ENCODE measurements around the gene BCAM. TPM values are rescaled to one million over a fixed set of nuclear protein-coding genes. Genes with fewer than 3 reads are reported as not detected.

Gene BCAM
- total and polyA plus RNA-seq, 9 donors = 81.6 to 235 (median 205) TPM

DNA sequence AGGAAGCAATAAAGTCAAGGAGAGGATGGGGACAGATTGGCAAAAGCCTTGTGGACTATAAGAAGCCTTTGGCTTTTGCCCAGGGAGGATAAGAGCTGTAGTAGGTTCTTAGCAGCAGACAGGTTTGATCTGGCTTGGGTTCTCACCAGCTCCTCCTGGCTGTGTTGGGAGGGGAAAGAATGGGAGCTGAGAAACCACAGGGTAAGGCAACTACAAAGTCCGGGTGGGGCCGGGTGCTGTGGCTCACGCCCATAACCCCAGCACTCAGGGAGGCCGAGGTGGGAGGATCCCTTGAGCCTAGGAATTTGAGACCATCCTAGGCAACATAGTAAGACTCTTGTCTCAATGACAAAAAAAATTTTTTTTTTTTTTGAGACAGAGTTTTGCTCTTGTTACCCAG, 57.8 kb downstream of the BCAM start:
- H3K4me3 ChIP-seq (ENCODE audit: low read length) = no peak overlapping the region
- H3K4me1 ChIP-seq (ENCODE audit: control insufficient read depth, insufficient read depth, low read length) = peaks cover 8% of the 10 kb centered on the region
- H3K27ac ChIP-seq (ENCODE audit: low read length) = no peak overlapping the region
- 100% methylated on average over 1 of the region's 4 CpGs for WGBS (ENCODE audit: insufficient coverage)
- no peak for DNase-seq
- no peaks in the 10 kb centered on the region for H3K9me3 ChIP-seq (replicated peaks; ENCODE audit: control insufficient read depth, low read depth, low read length)
- no peaks in the 10 kb centered on the region for H3K27me3 ChIP-seq (ENCODE audit: control insufficient read depth, insufficient read depth, low read length)
- H3K36me3 ChIP-seq (ENCODE audit: control insufficient read depth, insufficient read depth, low read length) = peaks cover 28% of the 10 kb centered on the region

- 84% methylated on average over 12 of the region's 12 CpGs for WGBS (ENCODE audit: insufficient coverage)
- no peak overlapping the region for H3K4me3 ChIP-seq (ENCODE audit: low read length)
- H3K27ac ChIP-seq (ENCODE audit: low read length) = no peak overlapping the region
- H3K9me3 ChIP-seq (replicated peaks; ENCODE audit: control insufficient read depth, low read depth, low read length) = no peaks in the 10 kb centered on the region
- no peaks in the 10 kb centered on the region for H3K27me3 ChIP-seq (ENCODE audit: control insufficient read depth, insufficient read depth, low read length)
- DNase-seq = no peak
- H3K36me3 ChIP-seq (ENCODE audit: control insufficient read depth, insufficient read depth, low read length) = peaks cover 38% of the 10 kb centered on the region
- H3K4me1 ChIP-seq (ENCODE audit: control insufficient read depth, insufficient read depth, low read length) = peaks cover 8% of the 10 kb centered on the region
These were observed 58.7 kb downstream of the BCAM start for GRCh38 chr19:44867578-44867977.

- DNase-seq = no peak
- 39% methylated on average over 8 of the region's 13 CpGs for WGBS (ENCODE audit: insufficient coverage)
- peaks cover 59% of the 10 kb centered on the region for H3K36me3 ChIP-seq (ENCODE audit: control insufficient read depth, insufficient read depth, low read length)
- H3K9me3 ChIP-seq (replicated peaks; ENCODE audit: control insufficient read depth, low read depth, low read length) = no peaks in the 10 kb centered on the region
- H3K4me3 ChIP-seq (ENCODE audit: low read length) = no peak overlapping the region
- no peaks in the 10 kb centered on the region for H3K27me3 ChIP-seq (ENCODE audit: control insufficient read depth, insufficient read depth, low read length)
- H3K27ac ChIP-seq (ENCODE audit: low read length) = peak overlapping the region; percentile 71
- H3K4me1 ChIP-seq (ENCODE audit: control insufficient read depth, insufficient read depth, low read length) = peaks cover 11% of the 10 kb centered on the region
These were observed 61.0 kb downstream of the BCAM start for GRCh38 chr19:44869733-44870470.

Other genes with a start within 250 kb of the BCAM start
- gene IGSF23, start 195.5 kb upstream of the BCAM start, total RNA-seq = not detected
- gene IGSF23, start 195.5 kb upstream of the BCAM start, polyA plus RNA-seq (ENCODE audit: insufficient read depth in 1 of 8, insufficient read length in 8 of 8, low replicate concordance in 1 of 8) = not detected
- 22.3 TPM for gene PVR, start 165.2 kb upstream of the BCAM start, total RNA-seq
- 10 to 100 TPM; 18.4 to 25.6 (median 20.1) TPM for gene PVR, start 165.2 kb upstream of the BCAM start, polyA plus RNA-seq (ENCODE audit: insufficient read depth in 1 of 8, insufficient read length in 8 of 8, low replicate concordance in 1 of 8)
- gene CEACAM19, start 137.6 kb upstream of the BCAM start, total RNA-seq = 2.8 TPM
- 10 to 100 TPM in 1 of 8 donors, 1 to 10 TPM in 7; 4.0 to 11.7 (median 7.1) TPM for gene CEACAM19, start 137.6 kb upstream of the BCAM start, polyA plus RNA-seq (ENCODE audit: insufficient read depth in 1 of 8, insufficient read length in 8 of 8, low replicate concordance in 1 of 8)
- 0.62 TPM for gene CEACAM16, start 110.0 kb upstream of the BCAM start, total RNA-seq
- gene CEACAM16, start 110.0 kb upstream of the BCAM start, polyA plus RNA-seq (ENCODE audit: insufficient read depth in 1 of 8, insufficient read length in 8 of 8, low replicate concordance in 1 of 8) = under 1 TPM; 0.31 to 0.84 (median 0.53) TPM
- gene BCL3, start 60.4 kb upstream of the BCAM start, total RNA-seq = 2.7 TPM
- gene BCL3, start 60.4 kb upstream of the BCAM start, polyA plus RNA-seq (ENCODE audit: insufficient read depth in 1 of 8, insufficient read length in 8 of 8, low replicate concordance in 1 of 8) = 10 to 100 TPM; 10.8 to 19.2 (median 14.5) TPM
- not detected for gene CBLC, start 31.2 kb upstream of the BCAM start, total RNA-seq
- gene CBLC, start 31.2 kb upstream of the BCAM start, polyA plus RNA-seq (ENCODE audit: insufficient read depth in 1 of 8, insufficient read length in 8 of 8, low replicate concordance in 1 of 8) = 1 to 10 TPM in 2 of 8 donors, under 1 TPM in 2, not detected in 4; 0.11 to 2.6 (median 1.1) TPM
- gene NECTIN2, start 37.2 kb downstream of the BCAM start, total RNA-seq = 38.4 TPM
- gene NECTIN2, start 37.2 kb downstream of the BCAM start, polyA plus RNA-seq (ENCODE audit: insufficient read depth in 1 of 8, insufficient read length in 8 of 8, low replicate concordance in 1 of 8) = 10 to 100 TPM; 48.7 to 61.8 (median 54.7) TPM
- 24.3 TPM for gene TOMM40, start 82.2 kb downstream of the BCAM start, total RNA-seq
- gene TOMM40, start 82.2 kb downstream of the BCAM start, polyA plus RNA-seq (ENCODE audit: insufficient read depth in 1 of 8, insufficient read length in 8 of 8, low replicate concordance in 1 of 8) = 10 to 100 TPM; 35.9 to 41.8 (median 37.0) TPM
- 56.7 TPM for gene APOE, start 96.7 kb downstream of the BCAM start, total RNA-seq
- gene APOE, start 96.7 kb downstream of the BCAM start, polyA plus RNA-seq (ENCODE audit: insufficient read depth in 1 of 8, insufficient read length in 8 of 8, low replicate concordance in 1 of 8) = 10 to 100 TPM; 32.7 to 62.3 (median 43.9) TPM
- gene APOC1, start 105.5 kb downstream of the BCAM start, total RNA-seq = 25.0 TPM
- gene APOC1, start 105.5 kb downstream of the BCAM start, polyA plus RNA-seq (ENCODE audit: insufficient read depth in 1 of 8, insufficient read length in 8 of 8, low replicate concordance in 1 of 8) = 10 to 100 TPM; 13.5 to 25.2 (median 15.7) TPM
- not detected for gene APOC4, start 133.1 kb downstream of the BCAM start, total RNA-seq
- gene APOC4, start 133.1 kb downstream of the BCAM start, polyA plus RNA-seq (ENCODE audit: insufficient read depth in 1 of 8, insufficient read length in 8 of 8, low replicate concordance in 1 of 8) = not detected
- gene APOC2, start 136.9 kb downstream of the BCAM start, total RNA-seq = 0.44 TPM
- gene APOC2, start 136.9 kb downstream of the BCAM start, polyA plus RNA-seq (ENCODE audit: insufficient read depth in 1 of 8, insufficient read length in 8 of 8, low replicate concordance in 1 of 8) = 1 to 10 TPM in 3 of 8 donors, under 1 TPM in 2, not detected in 3; 0.33 to 8.8 (median 4.5) TPM
- 18.7 TPM for gene CLPTM1, start 146.3 kb downstream of the BCAM start, total RNA-seq
- 10 to 100 TPM; 45.7 to 64.6 (median 57.2) TPM for gene CLPTM1, start 146.3 kb downstream of the BCAM start, polyA plus RNA-seq (ENCODE audit: insufficient read depth in 1 of 8, insufficient read length in 8 of 8, low replicate concordance in 1 of 8)
- 2.0 TPM for gene RELB, start 192.4 kb downstream of the BCAM start, total RNA-seq
- gene RELB, start 192.4 kb downstream of the BCAM start, polyA plus RNA-seq (ENCODE audit: insufficient read depth in 1 of 8, insufficient read length in 8 of 8, low replicate concordance in 1 of 8) = 1 to 10 TPM; 3.8 to 6.0 (median 5.3) TPM
- 22.8 TPM for gene CLASRP, start 229.9 kb downstream of the BCAM start, total RNA-seq
- 10 to 100 TPM; 38.2 to 56.2 (median 45.6) TPM for gene CLASRP, start 229.9 kb downstream of the BCAM start, polyA plus RNA-seq (ENCODE audit: insufficient read depth in 1 of 8, insufficient read length in 8 of 8, low replicate concordance in 1 of 8)

All from muscle of leg (tissue), 11 donors.